ENCODE results near the gene SELENOF. TPM values are rescaled to one million over a fixed set of nuclear protein-coding genes. Genes with fewer than 3 reads are reported as not detected.
"Not testable (repeated sequence)": the region's sequence is repeated elsewhere in the genome, so short reads cannot be mapped to it uniquely, and the experiment has no call there.

The SELENOF gene
- total and polyA plus RNA-seq, 2 of the 4 experiments (the other 2 are of a cell fraction) = 60.0 to 153 TPM

DNA sequence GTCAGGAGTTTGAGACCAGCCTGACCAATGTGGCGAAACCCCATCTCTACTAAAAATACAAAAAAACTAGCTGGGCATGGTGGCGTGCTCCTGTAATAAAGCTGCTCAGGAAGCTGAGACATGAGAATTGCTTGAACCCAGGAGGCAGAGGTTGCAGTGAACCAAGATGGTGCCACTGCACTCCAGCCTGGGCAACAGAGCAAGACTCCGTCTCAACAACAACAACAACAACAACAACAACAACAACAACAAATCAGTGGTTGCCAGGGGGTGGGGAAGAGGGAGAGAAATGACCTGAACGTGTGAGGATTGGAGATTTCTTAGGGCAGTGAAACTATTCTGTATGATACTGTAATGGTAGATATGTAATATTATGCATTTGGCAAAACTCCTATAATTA, 46.6 kb downstream of the SELENOF start:
- H3K4me2 ChIP-seq (ENCODE audit: low read depth, low read length); in situ Hi-C loops (cut with MboI; ENCODE audit: low sequenced_read_pairs); H2AK9ac ChIP-seq (replicated peaks; ENCODE audit: low read depth, low read length, poor library complexity); H3K27ac ChIP-seq (ENCODE audit: insufficient read depth, low read length); H3K36me3 ChIP-seq (ENCODE audit: control insufficient read depth, insufficient read depth, low read length); H2BK5ac ChIP-seq (ENCODE audit: low read depth, low read length, poor library complexity, severe bottlenecking); H3K27me3 ChIP-seq (ENCODE audit: control insufficient read depth, insufficient read depth, low read length); H3K4me3 ChIP-seq (ENCODE audit: insufficient read depth, low read depth, low read length); dilution Hi-C loops (cut with HindIII; ENCODE audit: low sequenced_read_pairs, unreplicated experiment); H2AK5ac ChIP-seq (ENCODE audit: low read depth, low read length); H4K5ac ChIP-seq (ENCODE audit: low read depth, low read length); H2AFZ ChIP-seq (replicated peaks; ENCODE audit: low read length, poor library complexity); H3K23ac ChIP-seq (ENCODE audit: low read depth, low read length); H3K18ac ChIP-seq (ENCODE audit: low read depth, low read length); H3K14ac ChIP-seq (replicated peaks; ENCODE audit: low read depth, low read length); H2BK20ac ChIP-seq (ENCODE audit: low read depth, low read length); H4K20me1 ChIP-seq (ENCODE audit: insufficient read depth, low read length); H3K9me1 ChIP-seq (ENCODE audit: insufficient read depth, low read length); H3K4me1 ChIP-seq (ENCODE audit: control insufficient read depth, insufficient read depth, low read length); intact Hi-C loops (cut with micrococcal nuclease); CTCF ChIA-PET; POLR2A ChIA-PET (ENCODE audit: unreplicated experiment); DNase-seq; H3K9me3 ChIP-seq (ENCODE audit: control insufficient read depth, insufficient read depth, low read length); H3K56ac ChIP-seq (ENCODE audit: extremely low read depth, insufficient read depth, low read length); H3K9ac ChIP-seq (ENCODE audit: low read depth, low read length); H4K91ac ChIP-seq (ENCODE audit: insufficient read depth, low read depth, low read length); H2BK120ac ChIP-seq (ENCODE audit: low read depth, low read length); H2BK15ac ChIP-seq (ENCODE audit: low read depth, low read length); ATAC-seq (ENCODE audit: low read depth); H3K4ac ChIP-seq (ENCODE audit: low read depth, low read length); BruUV-seq (replicated peaks); H4K8ac ChIP-seq (ENCODE audit: low read depth in 2 of 2, low read length in 2 of 2): not testable (repeated sequence)
- peaks cover 6 to 25% of the 10 kb centered on the region in 2 experiments; a peak in 3 of 4 replicates for H3K79me1 ChIP-seq (ENCODE audit: low read depth in 1 of 2, low read length in 2 of 2)
- no CpG with 5 or more reads among the region's 4 CpGs for WGBS, 2 experiments (ENCODE audit: extremely low coverage in 2 of 2, insufficient read length in 1 of 2)

Measured in IMR-90 (cell line).